NCI-H2196 treated with DMSO at 0.1 percent for 48 hours (cell line): ENCODE results near the gene MSGN1.
"Not testable (repeated sequence)": the region's sequence is repeated elsewhere in the genome, so short reads cannot be mapped to it uniquely, and the experiment has no call there.

Experiments used
- DNase-seq: peaks from one replicate; lab custom pipeline; 2025; ENCODE audit not compliant: unreplicated experiment; lab: John Stamatoyannopoulos, UW

Gene MSGN1

GRCh38 chr2:17805166-17805565 is 11.1 kb upstream of the MSGN1 start:
- DNase-seq: no peak

GRCh38 chr2:17805717-17806363 is 10.4 kb upstream of the MSGN1 start:
- DNase-seq: no peak

- no peak for DNase-seq
These were observed 3.1 kb upstream of the MSGN1 start for GRCh38 chr2:17813010-17813741.

GRCh38 chr2:17813742-17814473 is 2.4 kb upstream of the MSGN1 start:
- no peak for DNase-seq

- DNase-seq: no peak
These were observed 1.7 kb upstream of the MSGN1 start for GRCh38 chr2:17814601-17815000.

GRCh38 chr2:17815468-17816184 is 634 bp upstream of the MSGN1 start:
- DNase-seq: no peak

GRCh38 chr2:17818235-17818815 is 2.1 kb downstream of the MSGN1 start:
- no peak for DNase-seq

GRCh38 chr2:17821080-17821479 is 4.8 kb downstream of the MSGN1 start:
- no peak for DNase-seq

GRCh38 chr2:17821535-17822444 is 5.5 kb downstream of the MSGN1 start:
- DNase-seq: no peak

GRCh38 chr2:17822445-17823117 is 6.3 kb downstream of the MSGN1 start:
- DNase-seq: no peak

GRCh38 chr2:17823646-17824045 is 7.4 kb downstream of the MSGN1 start:
- DNase-seq: not testable (repeated sequence)

GRCh38 chr2:17827316-17827715 is 11.1 kb downstream of the MSGN1 start:
- no peak for DNase-seq

GRCh38 chr2:17827785-17828184 is 11.5 kb downstream of the MSGN1 start:
- DNase-seq: no peak

GRCh38 chr2:17830053-17831034 is 14.1 kb downstream of the MSGN1 start:
- peak; percentile 38 for DNase-seq

- DNase-seq: no peak
These were observed 19.3 kb downstream of the MSGN1 start for GRCh38 chr2:17835516-17835915.

- DNase-seq: no peak
These were observed 23.7 kb downstream of the MSGN1 start for GRCh38 chr2:17839959-17840358.

- no peak for DNase-seq
These were observed 27.2 kb downstream of the MSGN1 start for GRCh38 chr2:17843457-17843856.

GRCh38 chr2:17845806-17846205 is 29.5 kb downstream of the MSGN1 start:
- DNase-seq: no peak
